Stomach (tissue), 4 donors: ENCODE measurements around the gene CELSR1.

Experiments used
- POLR2A ChIP-seq, 4 donors: fragments of 450-650 bp; IDR thresholded peaks; one replicate each; pipeline ENCODE4 v1.6.1; 2016; ENCODE audit warnings: antibody characterized with exemption in 4 of 4, control low read depth in 2 of 4, mild to moderate bottlenecking in 1 of 4, moderate library complexity in 1 of 4
- TF ChIP-seq, protein P1 (sequence below), 7 experiments: fragments of 450-650 bp in 4 of 7; fragments of 200-600 bp in 3 of 7; sonication (generic) in 3 of 7; IDR thresholded peaks; one replicate each; pipeline ENCODE4 v1.5.1; 2016 to 2019; ENCODE audit warnings: antibody characterized with exemption in 7 of 7, control low read depth in 2 of 7, mild to moderate bottlenecking in 1 of 7

DNA sequence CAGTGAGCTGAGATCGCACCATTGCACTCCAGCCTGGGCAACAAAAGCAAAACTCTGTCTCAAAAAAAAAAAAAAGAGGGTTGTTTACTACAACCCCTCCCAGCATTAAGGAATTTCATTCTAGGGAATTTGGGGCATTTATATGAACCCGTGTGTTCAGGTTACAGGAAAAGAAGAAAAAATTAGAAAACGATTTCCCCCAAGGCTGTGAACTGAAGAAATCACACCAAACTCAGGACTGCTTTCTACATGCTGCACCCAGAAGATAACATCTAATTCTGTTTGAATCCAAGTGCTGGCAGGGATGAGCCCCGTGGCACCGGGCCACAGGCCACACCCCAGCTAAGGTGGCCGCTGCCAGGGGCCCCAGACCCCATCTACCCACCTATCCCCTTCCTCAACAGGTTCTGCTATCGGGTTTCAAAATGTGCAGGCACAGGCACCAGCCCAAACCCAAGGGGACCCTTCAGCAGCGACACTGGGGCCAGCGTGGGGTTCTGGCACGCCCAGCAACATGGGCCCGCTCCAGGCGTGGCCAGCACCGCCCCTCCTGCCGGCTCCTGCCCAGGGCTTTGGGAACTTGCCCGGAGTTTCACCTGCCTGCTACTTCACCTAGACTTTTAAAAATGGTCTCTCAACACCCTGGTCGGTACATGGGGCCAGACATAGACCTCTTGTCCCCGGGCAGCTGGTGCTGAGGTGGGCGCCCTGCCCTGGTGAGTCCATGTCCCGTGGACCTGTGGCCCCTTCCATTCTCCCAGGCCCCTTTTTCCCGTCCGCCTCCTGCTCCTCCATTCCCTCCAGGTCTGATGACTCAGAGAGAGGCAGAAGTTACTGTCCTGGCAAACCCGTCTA lies 11.8 kb downstream of the CELSR1 start:
- TF ChIP-seq, protein P1, sequence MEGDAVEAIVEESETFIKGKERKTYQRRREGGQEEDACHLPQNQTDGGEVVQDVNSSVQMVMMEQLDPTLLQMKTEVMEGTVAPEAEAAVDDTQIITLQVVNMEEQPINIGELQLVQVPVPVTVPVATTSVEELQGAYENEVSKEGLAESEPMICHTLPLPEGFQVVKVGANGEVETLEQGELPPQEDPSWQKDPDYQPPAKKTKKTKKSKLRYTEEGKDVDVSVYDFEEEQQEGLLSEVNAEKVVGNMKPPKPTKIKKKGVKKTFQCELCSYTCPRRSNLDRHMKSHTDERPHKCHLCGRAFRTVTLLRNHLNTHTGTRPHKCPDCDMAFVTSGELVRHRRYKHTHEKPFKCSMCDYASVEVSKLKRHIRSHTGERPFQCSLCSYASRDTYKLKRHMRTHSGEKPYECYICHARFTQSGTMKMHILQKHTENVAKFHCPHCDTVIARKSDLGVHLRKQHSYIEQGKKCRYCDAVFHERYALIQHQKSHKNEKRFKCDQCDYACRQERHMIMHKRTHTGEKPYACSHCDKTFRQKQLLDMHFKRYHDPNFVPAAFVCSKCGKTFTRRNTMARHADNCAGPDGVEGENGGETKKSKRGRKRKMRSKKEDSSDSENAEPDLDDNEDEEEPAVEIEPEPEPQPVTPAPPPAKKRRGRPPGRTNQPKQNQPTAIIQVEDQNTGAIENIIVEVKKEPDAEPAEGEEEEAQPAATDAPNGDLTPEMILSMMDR (IDR thresholded peaks at IDR 0.05): no peak
- TF ChIP-seq POLR2A (IDR thresholded peaks at IDR 0.05): no peak
